Measurements from ENCODE around the gene XXYLT1.

XXYLT1 gene

DNA sequence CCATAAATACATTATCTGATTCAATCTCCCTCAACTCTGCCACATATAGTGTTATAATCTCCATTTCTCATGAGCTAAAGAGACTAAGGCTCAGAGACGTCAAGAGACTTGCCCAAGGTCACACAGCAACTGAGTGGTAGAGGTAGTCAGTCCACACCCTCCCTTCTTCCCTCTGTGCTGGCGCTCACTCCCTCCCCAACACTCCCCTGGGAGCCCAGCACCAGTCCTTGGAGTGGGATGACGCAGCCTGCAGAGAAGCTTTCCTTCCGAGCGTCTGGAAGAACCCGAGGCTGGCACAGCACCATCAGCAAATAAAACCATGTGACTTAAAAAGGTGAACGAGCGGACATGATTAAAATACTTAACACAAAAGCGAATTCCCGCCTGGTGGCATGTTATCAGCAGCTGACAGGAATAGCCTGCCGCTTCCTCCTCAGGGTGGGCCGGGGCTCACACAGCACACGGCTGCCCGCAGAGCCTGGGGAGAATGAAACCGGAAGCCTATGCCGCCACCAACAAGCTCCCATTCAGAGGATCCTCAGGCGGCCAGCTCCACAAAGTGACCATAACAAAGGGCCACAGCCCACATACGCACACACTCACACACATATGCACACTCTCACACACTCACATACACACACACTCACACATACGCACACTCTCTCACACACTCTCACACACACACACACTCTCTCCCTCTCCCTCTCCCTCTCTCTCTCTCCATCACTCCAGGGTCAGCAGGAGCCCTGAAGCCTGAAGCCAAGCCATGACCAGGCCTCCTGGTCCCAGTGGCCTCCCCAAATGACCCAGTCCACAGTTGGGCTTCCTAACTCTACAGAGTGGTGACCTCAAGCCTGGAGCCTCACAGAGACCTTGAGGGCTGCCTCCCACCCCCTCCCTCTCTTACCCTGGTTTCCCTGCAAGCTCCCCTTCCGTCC lies 120.5 kb downstream of the XXYLT1 start:
- H3K9ac ChIP-seq (ENCODE audit: low read length) = no peak overlapping the region
- no peak overlapping the region for H3K4me3 ChIP-seq (ENCODE audit: insufficient read depth, low read length, poor library complexity, severe bottlenecking)

DNA sequence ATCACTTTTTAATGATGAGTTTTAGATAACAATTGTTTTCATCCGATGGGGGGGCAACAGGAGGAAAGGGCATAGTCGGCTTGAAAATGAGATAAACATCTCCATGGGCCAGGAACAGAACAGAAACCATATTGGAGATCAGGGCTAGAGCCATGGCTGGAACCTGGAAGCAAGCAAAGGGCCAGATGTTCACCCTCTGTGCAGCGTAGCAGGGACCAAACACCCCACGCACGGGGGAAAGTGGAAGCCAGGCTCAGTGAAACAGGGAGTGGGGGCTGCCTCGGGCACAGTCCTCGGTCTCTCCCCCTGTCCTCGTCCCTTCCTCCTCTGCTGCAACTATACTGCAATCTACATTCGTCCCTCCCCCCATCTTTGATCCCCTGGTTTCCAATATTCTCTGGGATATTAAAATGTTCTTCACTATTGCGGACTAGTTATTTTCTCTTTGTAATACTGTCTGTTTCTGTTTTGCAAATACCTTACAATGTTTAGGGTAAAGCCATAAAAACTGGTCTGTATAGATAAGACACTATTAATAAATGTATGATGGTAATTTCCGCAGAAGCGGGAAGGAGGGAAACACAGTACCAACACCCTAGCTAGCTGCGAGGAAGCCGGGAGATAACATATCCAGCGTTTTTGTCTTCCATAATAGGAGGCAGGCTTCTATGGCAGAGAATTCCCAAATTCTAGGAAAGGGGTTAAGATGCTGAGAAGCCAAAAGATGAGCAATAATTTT lies 121.5 kb downstream of the XXYLT1 start:
- Histone ChIP-seq H3K4me2 (ENCODE audit: low read depth, low read length, poor library complexity, severe bottlenecking) (no peak overlapping the region), H4K20me1 (ENCODE audit: low read depth, low read length) (no peaks in the 10 kb centered on the region), H3K9me3 (ENCODE audit: insufficient read depth, low read length) (no peaks in the 10 kb centered on the region), H3K36me3 (ENCODE audit: low read length) (no peaks in the 10 kb centered on the region), H3K27ac (ENCODE audit: low read depth, low read length) (no peak overlapping the region), H3K4me3 (ENCODE audit: insufficient read depth, low read length, poor library complexity, severe bottlenecking) (no peak overlapping the region), H3K9ac (ENCODE audit: low read length) (no peak overlapping the region), H2AFZ (ENCODE audit: low read depth, low read length, severe bottlenecking) (no peak overlapping the region), H3F3A (ENCODE audit: insufficient read depth) (no peaks in the 10 kb centered on the region), H3K79me2 (ENCODE audit: insufficient read depth, low read length) (no peaks in the 10 kb centered on the region), H3K27me3 (ENCODE audit: low read length) (no peaks in the 10 kb centered on the region), H3K9me2 (replicated peaks; ENCODE audit: insufficient read depth, low read length) (no peaks in the 10 kb centered on the region)
- TF ChIP-seq, protein P1, sequence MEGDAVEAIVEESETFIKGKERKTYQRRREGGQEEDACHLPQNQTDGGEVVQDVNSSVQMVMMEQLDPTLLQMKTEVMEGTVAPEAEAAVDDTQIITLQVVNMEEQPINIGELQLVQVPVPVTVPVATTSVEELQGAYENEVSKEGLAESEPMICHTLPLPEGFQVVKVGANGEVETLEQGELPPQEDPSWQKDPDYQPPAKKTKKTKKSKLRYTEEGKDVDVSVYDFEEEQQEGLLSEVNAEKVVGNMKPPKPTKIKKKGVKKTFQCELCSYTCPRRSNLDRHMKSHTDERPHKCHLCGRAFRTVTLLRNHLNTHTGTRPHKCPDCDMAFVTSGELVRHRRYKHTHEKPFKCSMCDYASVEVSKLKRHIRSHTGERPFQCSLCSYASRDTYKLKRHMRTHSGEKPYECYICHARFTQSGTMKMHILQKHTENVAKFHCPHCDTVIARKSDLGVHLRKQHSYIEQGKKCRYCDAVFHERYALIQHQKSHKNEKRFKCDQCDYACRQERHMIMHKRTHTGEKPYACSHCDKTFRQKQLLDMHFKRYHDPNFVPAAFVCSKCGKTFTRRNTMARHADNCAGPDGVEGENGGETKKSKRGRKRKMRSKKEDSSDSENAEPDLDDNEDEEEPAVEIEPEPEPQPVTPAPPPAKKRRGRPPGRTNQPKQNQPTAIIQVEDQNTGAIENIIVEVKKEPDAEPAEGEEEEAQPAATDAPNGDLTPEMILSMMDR (IDR thresholded peaks at IDR 0.05; ENCODE audit: insufficient read depth, low read length, poor library complexity, severe bottlenecking) = no peak
- no peak for TF ChIP-seq EZH2phosphoT487 (conservative IDR thresholded peaks at IDR 0.05; ENCODE audit: low read length)

More for the DNA sequence above, 120.5 kb downstream of the XXYLT1 start:
- no peak for TF ChIP-seq EZH2phosphoT487 (conservative IDR thresholded peaks at IDR 0.05; ENCODE audit: low read length)
- TF ChIP-seq, protein P1 (IDR thresholded peaks at IDR 0.05; ENCODE audit: insufficient read depth, low read length, poor library complexity, severe bottlenecking) = no peak
- no peaks in the 10 kb centered on the region for H3K79me2 ChIP-seq (ENCODE audit: insufficient read depth, low read length)
- H3K4me2 ChIP-seq (ENCODE audit: low read depth, low read length, poor library complexity, severe bottlenecking) = no peak overlapping the region
- H3K9me3 ChIP-seq (ENCODE audit: insufficient read depth, low read length) = no peaks in the 10 kb centered on the region
- H2AFZ ChIP-seq (ENCODE audit: low read depth, low read length, severe bottlenecking) = no peak overlapping the region
- H3K27me3 ChIP-seq (ENCODE audit: low read length) = no peaks in the 10 kb centered on the region
- no peaks in the 10 kb centered on the region for H4K20me1 ChIP-seq (ENCODE audit: low read depth, low read length)
- no peak overlapping the region for H3K27ac ChIP-seq (ENCODE audit: low read depth, low read length)
- no peaks in the 10 kb centered on the region for H3F3A ChIP-seq (ENCODE audit: insufficient read depth)
- H3K9me2 ChIP-seq (replicated peaks; ENCODE audit: insufficient read depth, low read length) = no peaks in the 10 kb centered on the region
- no peaks in the 10 kb centered on the region for H3K36me3 ChIP-seq (ENCODE audit: low read length)

DNA sequence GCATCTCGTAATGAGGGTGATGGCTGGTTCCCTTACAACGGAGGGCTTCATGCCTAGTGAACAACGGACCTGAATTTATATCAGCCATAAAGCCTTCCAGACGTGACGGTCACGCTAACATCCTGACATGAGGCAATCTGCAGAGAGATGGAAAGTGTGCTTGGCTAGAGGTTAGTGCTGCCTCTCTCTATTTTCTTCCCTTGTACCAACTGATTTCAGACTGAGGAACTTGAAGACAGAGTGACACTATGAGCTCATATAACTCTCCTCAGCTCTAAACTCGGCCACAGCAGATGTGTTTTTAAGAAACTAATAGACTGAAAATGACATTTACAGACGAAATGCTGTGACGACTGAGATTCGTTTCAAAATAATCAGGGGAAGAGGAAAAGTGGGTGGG lies 122.4 kb downstream of the XXYLT1 start:
- TF ChIP-seq, protein P1 (IDR thresholded peaks at IDR 0.05; ENCODE audit: insufficient read depth, low read length, poor library complexity, severe bottlenecking) = no peak
- TF ChIP-seq EZH2phosphoT487 (conservative IDR thresholded peaks at IDR 0.05; ENCODE audit: low read length) = no peak
- H3K27ac ChIP-seq (ENCODE audit: low read depth, low read length) = no peak overlapping the region
- H3K36me3 ChIP-seq (ENCODE audit: low read length) = no peaks in the 10 kb centered on the region
- H3K4me2 ChIP-seq (ENCODE audit: low read depth, low read length, poor library complexity, severe bottlenecking) = no peak overlapping the region
- H4K20me1 ChIP-seq (ENCODE audit: low read depth, low read length) = no peaks in the 10 kb centered on the region
- no peak overlapping the region for H3K4me3 ChIP-seq (ENCODE audit: insufficient read depth, low read length, poor library complexity, severe bottlenecking)
- no peaks in the 10 kb centered on the region for H3K27me3 ChIP-seq (ENCODE audit: low read length)
- no peaks in the 10 kb centered on the region for H3K9me2 ChIP-seq (replicated peaks; ENCODE audit: insufficient read depth, low read length)
- no peaks in the 10 kb centered on the region for H3K9me3 ChIP-seq (ENCODE audit: insufficient read depth, low read length)
- no peaks in the 10 kb centered on the region for H3K79me2 ChIP-seq (ENCODE audit: insufficient read depth, low read length)
- H2AFZ ChIP-seq (ENCODE audit: low read depth, low read length, severe bottlenecking) = no peak overlapping the region
- H3F3A ChIP-seq (ENCODE audit: insufficient read depth) = no peaks in the 10 kb centered on the region
- H3K9ac ChIP-seq (ENCODE audit: low read length) = no peak overlapping the region

Measured in SU-DHL-6 (cell line).